Activated T-cell treated with anti-CD3 and anti-CD28 coated beads for 48 hours (primary cell): Measurements from ENCODE around the gene MVD.

ENCODE experiments used
- DNase-seq: peaks from one replicate; pipeline ENCODE4 v3.0.0-alpha.2; 2020; ENCODE audit warnings: low read depth

The MVD gene

GRCh38 chr16:88662843-88663606 is at the start of gene MVD:
MVD (minus strand) TSS chr16:88663091; CDS start chr16:88663080, 11 bp downstream.
- peak; percentile 94 for DNase-seq

GRCh38 chr16:88712362-88712979 is 49.6 kb upstream of the MVD start:
- no peak for DNase-seq

GRCh38 chr16:88711750-88712340 is 49.0 kb upstream of the MVD start:
- no peak for DNase-seq

- DNase-seq: no peak
Observed at GRCh38 chr16:88710556-88710955, 47.7 kb upstream of the MVD start.

GRCh38 chr16:88706965-88707826 is 44.3 kb upstream of the MVD start:
- DNase-seq: no peak

GRCh38 chr16:88706229-88706964 is 43.5 kb upstream of the MVD start, which contains the start of the genes CTU2 and RNF166:
CTU2 (plus strand) TSS chr16:88706503; CDS start chr16:88706531, 28 bp downstream.
RNF166 (minus strand) TSS chr16:88706408; CDS start chr16:88706325, 83 bp downstream.
- peak; percentile 96 for DNase-seq

GRCh38 chr16:88705801-88706228 is 42.9 kb upstream of the MVD start:
- no peak for DNase-seq

GRCh38 chr16:88705076-88705684 is 42.3 kb upstream of the MVD start:
- DNase-seq: no peak

GRCh38 chr16:88703486-88704309 is 40.8 kb upstream of the MVD start:
- DNase-seq: peak; percentile 69

GRCh38 chr16:88702371-88703210 is 39.7 kb upstream of the MVD start:
- no peak for DNase-seq

GRCh38 chr16:88701581-88702370 is 38.9 kb upstream of the MVD start:
- DNase-seq: no peak

GRCh38 chr16:88700636-88701482 is 38.0 kb upstream of the MVD start:
- DNase-seq: peak; percentile 91

GRCh38 chr16:88700322-88700635 is 37.4 kb upstream of the MVD start:
- DNase-seq: no peak

GRCh38 chr16:88699180-88699579 is 36.3 kb upstream of the MVD start:
- no peak for DNase-seq

- DNase-seq: no peak
Observed at GRCh38 chr16:88698646-88699045, 35.8 kb upstream of the MVD start.

GRCh38 chr16:88697831-88698615 is 35.1 kb upstream of the MVD start:
- no peak for DNase-seq
